ENCODE measurements around the gene ATOH8. TPM values are rescaled to one million over a fixed set of nuclear protein-coding genes. Genes with fewer than 3 reads are reported as not detected.
A peak's percentile ranks its signal among the peaks of the same experiment; 100 is the strongest.

The ATOH8 gene
- total RNA-seq, 4 donors from 2014 or later: 82.8 to 260 (median 167) TPM

DNA sequence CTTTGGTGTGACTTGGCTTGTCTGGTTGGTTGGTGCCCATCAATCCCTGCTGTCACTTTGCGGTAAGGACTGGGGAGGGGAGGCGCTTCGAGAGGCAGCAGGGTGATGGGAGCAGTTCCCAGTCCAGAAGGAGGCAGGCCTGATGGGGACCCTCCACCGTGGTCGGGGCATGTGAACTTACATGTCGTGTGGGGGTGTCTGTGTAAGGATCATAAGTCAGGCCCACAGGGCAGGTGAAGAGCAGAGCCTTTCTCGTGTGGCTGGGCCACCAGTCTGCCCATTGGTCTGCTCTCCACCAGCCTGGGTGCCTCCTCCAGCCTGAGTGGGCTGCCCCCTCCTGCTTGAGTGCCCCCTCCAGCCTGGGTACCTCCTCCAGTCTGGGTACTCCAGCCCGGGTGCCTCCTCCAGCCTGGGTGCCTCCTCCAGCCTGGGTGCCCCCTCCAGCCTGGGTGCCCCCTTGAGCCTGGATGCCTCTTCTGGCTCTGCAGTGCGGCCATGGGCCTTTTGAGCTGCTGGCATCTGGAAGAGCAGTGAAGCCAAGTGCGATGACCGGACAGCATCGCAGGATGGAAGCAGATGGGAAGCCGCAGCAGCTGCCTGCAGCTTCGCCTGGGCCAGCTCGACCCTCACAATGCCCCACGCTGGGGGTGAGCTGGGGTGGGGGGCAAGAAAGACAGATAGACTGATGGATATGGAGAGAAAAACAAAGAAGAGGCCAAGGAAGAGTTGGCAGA lies 25.0 kb downstream of the ATOH8 start:
- Histone ChIP-seq H3K27me3 (no peaks in the 10 kb centered on the region), H3K27ac (peak overlapping the region in 2 of 3 donors; percentile 29 to 99), H3K9me3 (no peaks in the 10 kb centered on the region), H3K4me3 (replicated peaks in 1 of 3) (no peak overlapping the region), H3K4me1 (peaks cover 46 to 86% of the 10 kb centered on the region in 2 donors), H3K36me3 (peaks cover 24 to 62% of the 10 kb centered on the region in 2 donors)
- WGBS, 2 donors: 83 to 91% methylated on average over 13 to 14 of the region's 16 CpGs
- TF ChIP-seq POLR2A (IDR thresholded peaks at IDR 0.05) (no peak), CTCF (IDR thresholded peaks at IDR 0.05) (no peak)
- DNase-seq: no peak
- intact Hi-C loops (cut with DNase I): no loop called here

GRCh38 chr2:85779641-85780315 lies 26.0 kb downstream of the ATOH8 start:
- Histone ChIP-seq H3K27ac (peak overlapping the region in 2 of 3 donors; percentile 44 to 55), H3K4me3 (replicated peaks in 1 of 3) (no peak overlapping the region), H3K9me3 (no peaks in the 10 kb centered on the region), H3K27me3 (no peaks in the 10 kb centered on the region), H3K36me3 (peaks cover 24 to 58% of the 10 kb centered on the region in 2 donors), H3K4me1 (peaks cover 45 to 86% of the 10 kb centered on the region in 2 donors)
- intact Hi-C loops (cut with DNase I): no loop called here
- TF ChIP-seq CTCF (IDR thresholded peaks at IDR 0.05): no peak
- TF ChIP-seq POLR2A (IDR thresholded peaks at IDR 0.05): no peak
- WGBS, 2 donors: 91 to 96% methylated on average over 11 to 12 of the region's 12 CpGs
- DNase-seq: no peak

DNA sequence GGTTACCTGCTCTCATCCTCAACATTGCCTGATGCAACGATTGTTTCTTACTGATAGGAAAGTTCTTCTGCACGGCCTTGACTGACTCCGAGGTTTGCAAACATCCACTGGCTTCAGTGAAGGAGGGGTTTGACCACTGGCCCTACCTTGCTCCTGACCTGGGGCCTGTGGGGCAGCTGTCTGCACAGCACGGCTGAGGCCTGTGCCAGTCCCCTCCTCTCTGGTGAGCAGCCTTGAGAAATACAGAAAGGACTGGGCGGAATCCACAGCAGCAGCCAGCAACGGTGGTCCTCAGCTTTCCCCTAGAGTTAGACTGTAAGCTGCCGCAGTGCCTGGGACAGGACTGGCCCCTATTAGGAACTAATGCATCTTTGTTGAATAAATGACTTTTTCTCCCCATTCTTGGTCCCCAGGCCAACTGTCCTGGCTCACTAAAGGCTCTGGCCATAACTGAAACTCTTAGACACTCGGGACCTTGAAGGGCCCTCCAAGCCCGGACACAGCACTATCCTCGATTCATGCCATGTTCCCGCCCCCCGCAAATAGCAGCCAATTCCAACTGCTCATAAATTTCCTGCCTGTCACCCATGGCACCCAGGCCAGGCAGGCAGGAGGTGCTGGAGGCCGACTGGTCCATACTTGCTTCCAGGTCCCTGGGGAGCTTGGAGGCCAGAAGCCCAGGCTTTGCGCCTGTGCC lies 26.7 kb downstream of the ATOH8 start:
- Histone ChIP-seq H3K36me3 (peaks cover 24 to 58% of the 10 kb centered on the region in 2 donors), H3K27me3 (no peaks in the 10 kb centered on the region), H3K27ac (peak overlapping the region in 2 of 3 donors; percentile 44 to 55), H3K4me1 (peaks cover 47 to 87% of the 10 kb centered on the region in 2 donors), H3K9me3 (no peaks in the 10 kb centered on the region), H3K4me3 (replicated peaks in 1 of 3) (no peak overlapping the region)
- 69 to 76% methylated on average over 13 of the region's 14 CpGs for WGBS, 2 donors
- no peak for TF ChIP-seq POLR2A (IDR thresholded peaks at IDR 0.05)
- no peak for TF ChIP-seq CTCF (IDR thresholded peaks at IDR 0.05)
- intact Hi-C loops (cut with DNase I): no loop called here
- peak in 1 of 2 donors; percentile 67 for DNase-seq

DNA sequence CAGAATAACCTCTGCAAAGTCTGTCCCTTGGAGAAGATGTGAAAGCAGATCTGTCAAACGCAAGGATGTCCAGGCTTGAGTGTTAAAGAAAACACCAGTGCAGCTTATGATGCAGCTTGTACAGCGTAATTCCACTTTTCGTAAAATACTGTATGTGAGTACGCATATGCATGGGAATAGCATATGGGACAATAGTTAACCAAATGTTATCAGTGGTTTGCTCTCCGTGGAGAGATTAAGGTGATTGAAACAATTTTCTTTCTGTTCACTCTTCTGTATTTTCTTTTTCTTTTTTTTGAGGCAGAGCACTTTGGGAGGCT lies 27.2 kb downstream of the ATOH8 start:
- peak overlapping the region in 2 of 3 donors; percentile 44 to 55 for H3K27ac ChIP-seq
- H3K4me3 ChIP-seq (replicated peaks in 1 of 3): no peak overlapping the region
- peaks cover 48 to 87% of the 10 kb centered on the region in 2 donors for H3K4me1 ChIP-seq
- no peak for DNase-seq
- TF ChIP-seq CTCF (IDR thresholded peaks at IDR 0.05) (no peak), POLR2A (IDR thresholded peaks at IDR 0.05) (no peak)
- intact Hi-C loops (cut with DNase I): no loop called here
- WGBS, 2 donors: 88 to 93% methylated on average over 5 of the region's 5 CpGs
- peaks cover 24 to 59% of the 10 kb centered on the region in 2 donors for H3K36me3 ChIP-seq
- no peaks in the 10 kb centered on the region for H3K27me3 ChIP-seq
- H3K9me3 ChIP-seq: no peaks in the 10 kb centered on the region

All from thyroid gland (tissue), 4 donors.